GM18517 (cell line): ENCODE measurements around the gene RPL6.

Experiments used
- ATAC-seq: cut with Tn5 transposase; IDR thresholded peaks from one replicate; pipeline ENCODE4 v1.9.1; 2021; ENCODE audit warnings: mild to moderate bottlenecking, moderate library complexity; ENCODE audit not compliant: unreplicated experiment

The RPL6 gene

GRCh38 chr12:112380663-112381405 is 28.6 kb downstream of the RPL6 start:
- ATAC-seq: no peak

DNA sequence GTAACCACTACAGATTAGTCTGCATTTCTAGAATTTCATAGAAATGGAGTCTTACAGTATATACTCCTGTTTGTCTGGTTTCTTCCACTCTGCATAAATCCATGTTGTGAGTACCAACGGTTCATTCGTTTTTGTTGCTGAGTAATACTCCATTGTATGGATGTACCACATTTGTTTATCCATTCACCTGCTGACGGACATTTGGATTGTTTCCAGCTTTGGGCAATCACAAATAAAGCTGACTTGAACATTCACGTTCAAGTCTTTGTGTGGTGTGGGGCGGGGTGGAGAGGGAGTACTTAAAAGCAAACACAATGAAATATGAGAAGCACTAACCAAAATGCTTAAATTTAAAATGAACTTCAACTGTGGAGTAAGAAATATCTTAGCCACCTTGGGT is 34.3 kb downstream of the RPL6 start:
- ATAC-seq: no peak

- no peak for ATAC-seq
These were observed 35.2 kb downstream of the RPL6 start for GRCh38 chr12:112374166-112374740.

DNA sequence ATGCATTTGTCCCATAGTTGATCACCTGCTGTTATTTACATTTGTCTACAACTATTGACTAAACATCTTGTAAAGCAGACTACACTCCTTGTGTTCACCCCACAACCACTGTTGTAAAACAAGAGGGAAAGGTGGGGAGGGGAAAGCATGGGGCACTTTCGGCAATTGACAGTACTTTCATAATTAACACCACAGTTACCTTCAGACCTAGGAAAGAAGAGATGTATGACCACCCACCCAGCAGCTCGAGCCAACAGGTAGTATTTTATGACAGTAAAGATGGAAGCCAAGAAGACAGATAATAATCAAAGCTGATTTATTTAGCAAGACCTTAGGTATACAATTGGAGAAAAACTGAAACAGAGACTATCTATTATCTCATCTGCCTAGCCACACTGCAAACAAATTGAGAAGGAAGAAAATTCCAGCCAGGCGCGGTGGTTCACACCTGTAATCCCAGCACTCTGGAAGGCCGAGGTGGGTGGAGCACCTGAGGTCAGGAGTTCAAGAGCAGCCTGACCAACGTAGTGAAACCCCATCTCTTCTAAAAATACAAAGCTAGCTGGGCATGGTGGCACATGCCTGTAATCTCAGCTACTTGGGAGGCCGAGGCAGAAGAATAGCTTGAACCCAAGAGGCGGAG is 38.4 kb downstream of the RPL6 start:
- no peak for ATAC-seq

DNA sequence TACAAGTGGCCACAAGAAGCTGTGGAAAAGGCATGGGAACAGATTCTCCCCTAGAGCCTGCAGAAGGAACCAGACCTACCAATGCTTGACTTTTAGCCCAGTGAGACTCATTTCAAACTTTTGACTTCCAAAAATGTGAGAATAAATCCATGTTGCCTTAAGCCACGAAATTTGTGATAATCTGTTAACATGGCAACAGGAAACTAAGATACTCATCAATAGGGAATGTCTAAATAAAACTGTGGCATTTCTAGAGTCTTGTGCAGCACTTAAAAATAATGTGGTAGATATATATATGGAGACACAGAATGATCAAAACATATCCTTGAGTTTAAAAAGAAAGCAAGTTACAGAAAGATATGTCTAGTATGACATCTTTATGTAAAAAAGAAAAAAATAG is 39.2 kb downstream of the RPL6 start:
- no peak for ATAC-seq

GRCh38 chr12:112368856-112369255 is 40.5 kb downstream of the RPL6 start:
- no peak for ATAC-seq

GRCh38 chr12:112367965-112368364 is 41.4 kb downstream of the RPL6 start:
- no peak for ATAC-seq

GRCh38 chr12:112362310-112362709 is 47.1 kb downstream of the RPL6 start:
- no peak for ATAC-seq

DNA sequence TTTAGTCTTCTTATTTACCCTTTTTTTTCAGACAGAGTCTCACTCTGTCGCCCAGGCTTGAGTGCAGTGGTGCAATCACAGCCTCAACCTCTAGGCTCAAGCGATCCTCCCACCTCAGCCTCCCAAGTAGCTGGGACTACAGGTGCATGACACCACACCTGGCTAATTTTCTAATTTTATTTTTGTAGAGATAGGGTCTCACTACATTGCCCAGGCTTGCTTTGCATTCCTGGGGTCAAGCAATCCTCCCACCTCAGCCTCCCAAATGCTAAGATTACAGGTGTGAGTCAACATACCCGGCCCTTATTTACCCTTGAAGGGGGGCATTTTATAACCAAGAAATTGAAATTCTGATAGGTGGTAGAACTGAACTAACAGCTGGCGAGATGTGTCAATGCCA is 48.1 kb downstream of the RPL6 start:
- no peak for ATAC-seq

DNA sequence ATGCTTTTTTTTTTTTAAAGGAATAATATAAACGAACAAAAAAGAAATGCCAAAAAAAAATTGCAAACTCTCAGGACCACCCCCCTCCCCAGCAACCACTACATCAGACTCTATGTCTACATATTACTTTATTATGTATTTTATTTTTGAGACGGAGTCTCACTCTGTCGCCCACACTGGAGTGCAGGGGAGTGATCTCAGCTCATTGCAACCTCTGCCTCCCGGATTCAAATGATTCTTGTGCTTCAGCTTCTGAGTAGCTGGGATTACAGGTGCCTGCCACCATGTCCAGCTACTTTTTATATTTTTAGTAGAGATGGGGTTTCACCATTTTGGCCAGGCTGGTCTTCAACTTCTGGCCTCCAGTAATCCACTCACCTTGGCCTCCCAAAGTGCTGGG is 50.1 kb downstream of the RPL6 start:
- no peak for ATAC-seq

DNA sequence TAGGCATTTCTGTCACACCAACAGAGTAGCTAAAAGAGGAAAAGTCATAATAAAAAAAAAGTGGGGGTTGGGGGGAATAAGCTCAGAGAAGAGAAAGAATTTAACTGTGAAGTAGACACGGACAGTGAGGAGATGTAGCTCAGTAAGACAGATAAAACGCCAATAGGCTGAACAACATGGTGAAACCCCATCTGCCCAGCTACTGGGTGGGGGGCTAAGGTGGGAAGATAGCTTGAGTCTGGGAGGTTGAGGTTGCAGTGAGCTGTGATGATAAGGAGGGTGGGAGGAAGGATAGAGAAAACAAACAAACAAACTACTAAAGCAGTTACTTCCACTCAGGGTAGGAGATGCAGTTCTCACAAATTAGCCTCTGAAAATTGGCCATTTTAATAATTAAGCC is 52.2 kb downstream of the RPL6 start:
- ATAC-seq: no peak
